NCI-H774 (cell line): ENCODE measurements around the gene MANF.
"Not testable (repeated sequence)": the region's sequence is repeated elsewhere in the genome, so short reads cannot be mapped to it uniquely, and the experiment has no call there.

ENCODE experiments used
- DNase-seq: peaks from one replicate; lab custom pipeline; 2025; lab: John Stamatoyannopoulos, UW

MANF gene

DNA sequence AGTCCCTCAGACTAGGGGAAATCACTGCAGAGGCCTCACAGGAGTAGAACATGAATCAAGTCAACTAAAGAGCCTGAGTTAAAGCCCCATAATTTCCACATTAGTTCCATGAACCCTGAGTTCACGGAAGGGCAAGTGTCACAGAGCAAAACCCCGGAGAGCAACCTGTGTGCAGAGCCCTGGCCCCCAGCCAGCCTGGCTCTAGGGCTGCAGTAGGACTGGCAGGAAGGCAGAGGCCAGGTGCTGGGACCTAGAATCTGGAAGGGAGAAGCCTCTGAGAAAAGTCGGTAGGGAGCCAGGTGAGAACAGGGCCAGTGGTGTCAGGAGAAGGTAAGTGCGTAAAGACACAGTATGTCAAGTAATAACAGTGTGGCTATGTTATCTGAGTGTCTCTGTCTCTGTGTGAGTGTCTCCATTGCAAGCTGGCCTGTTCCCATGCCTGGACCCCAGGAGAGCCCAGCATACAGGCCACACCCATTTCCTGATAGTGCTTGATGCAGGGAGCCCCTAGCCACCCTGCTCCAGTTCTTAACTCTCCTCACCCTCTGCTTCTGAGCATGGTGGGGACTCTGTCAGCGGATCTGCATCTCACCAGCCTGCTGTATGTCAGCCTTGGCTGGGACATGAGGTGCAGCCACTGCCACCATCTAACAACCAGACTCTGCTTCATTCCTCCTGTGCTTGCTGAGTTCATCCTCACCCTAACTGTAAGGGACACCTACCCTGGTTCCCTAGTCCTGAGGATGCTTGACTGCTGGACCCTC, 11.3 kb upstream of the MANF start:
- DNase-seq = no peak

DNA sequence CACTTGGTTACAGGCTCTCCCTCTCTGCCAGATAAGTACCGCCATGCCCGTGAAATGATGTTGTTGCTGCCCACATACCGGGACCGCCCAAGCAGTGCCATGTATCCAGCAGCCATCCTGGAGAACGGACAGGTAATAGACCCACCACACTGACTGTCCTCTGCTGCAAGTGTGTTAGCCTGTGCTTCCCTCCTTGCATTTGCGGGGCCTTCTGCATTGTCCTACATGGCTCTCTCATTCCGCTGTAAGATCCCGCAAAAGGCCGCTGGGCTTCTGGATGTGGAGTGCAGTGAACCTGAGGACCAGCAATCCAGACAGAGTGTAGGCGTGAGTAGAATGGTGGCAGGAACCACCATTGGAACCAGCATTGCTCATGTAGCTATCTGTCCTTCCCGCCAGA, 10.6 kb upstream of the MANF start:
- no peak for DNase-seq

- DNase-seq = no peak
Observed at GRCh38 chr3:51375136-51375535, 10.0 kb upstream of the MANF start.

DNA sequence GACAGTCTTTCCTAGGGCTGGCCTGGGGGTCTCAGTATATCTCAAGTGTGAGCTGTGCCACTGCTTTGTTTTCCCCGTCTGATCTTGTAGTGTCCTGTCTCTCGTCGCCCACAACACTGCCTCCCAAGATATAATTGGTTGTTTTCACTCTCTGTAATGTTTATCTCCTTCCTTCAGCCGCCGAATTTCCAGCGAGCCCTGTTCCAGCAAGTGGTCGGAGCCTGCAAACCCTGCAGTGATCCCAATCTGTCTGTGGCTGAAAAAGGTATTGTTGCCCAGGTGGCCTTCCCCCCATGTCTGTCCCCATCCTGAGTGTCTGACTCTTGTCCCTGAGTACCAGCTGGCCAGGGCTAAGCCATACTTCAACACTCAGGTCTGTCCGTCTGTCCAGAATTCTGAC, 9.5 kb upstream of the MANF start:
- no peak for DNase-seq

- no peak for DNase-seq
Observed at GRCh38 chr3:51378065-51378464, 7.0 kb upstream of the MANF start.

GRCh38 chr3:51378726-51379125, 6.4 kb upstream of the MANF start:
- DNase-seq = no peak

DNA sequence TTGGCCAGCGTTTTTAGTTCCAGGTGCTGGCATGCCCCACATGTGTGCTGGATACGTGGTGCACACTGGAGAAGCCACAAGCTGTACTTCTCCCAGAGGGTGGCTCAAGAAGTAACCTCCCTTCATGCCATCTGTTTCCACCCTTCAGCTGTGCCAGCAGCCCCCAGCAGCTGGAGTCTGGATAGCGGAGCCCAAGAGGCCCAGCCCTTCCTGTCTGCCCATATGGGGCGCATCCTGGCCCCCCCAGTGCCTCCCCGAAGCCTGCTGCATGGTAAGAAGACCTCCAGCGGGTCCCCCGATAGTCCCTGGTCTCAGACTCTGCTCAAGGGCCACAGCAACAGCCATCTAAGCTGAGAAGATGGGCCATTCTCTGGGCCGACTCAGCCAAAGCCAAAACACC, 5.8 kb upstream of the MANF start:
- no peak for DNase-seq

DNA sequence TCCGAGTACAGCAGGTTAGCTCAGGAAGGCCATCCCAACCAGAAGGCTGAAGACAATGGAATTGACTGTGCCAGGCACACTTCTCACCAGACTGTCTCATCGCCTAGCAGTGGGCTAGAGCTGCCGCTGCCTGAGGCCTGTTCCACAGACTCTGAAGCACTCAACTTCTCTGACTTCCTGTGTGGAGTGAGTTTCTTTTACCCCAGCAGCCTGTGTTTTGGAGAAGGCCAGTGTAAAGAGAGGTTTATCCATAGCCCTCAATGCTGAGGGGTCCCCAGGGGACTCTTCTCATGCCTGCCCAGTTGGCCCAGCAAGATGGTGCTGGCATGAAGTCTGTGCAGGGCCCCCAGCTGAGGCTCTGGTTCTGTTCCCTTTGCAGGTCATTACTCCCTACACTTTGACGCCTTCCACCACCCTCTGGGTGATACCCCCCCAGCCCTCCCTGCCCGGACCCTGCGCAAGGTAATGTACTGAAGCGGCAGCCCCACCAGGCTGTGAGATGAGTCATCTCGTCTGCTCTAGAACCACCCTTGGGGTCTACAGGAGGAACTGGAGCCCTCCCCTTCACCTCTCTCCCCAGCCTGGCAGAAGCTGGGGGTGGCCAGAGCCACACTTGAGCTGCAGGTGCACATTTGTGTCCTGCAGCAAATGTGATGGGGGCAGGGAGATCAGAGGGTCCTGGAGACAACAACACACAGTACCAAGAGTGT, 5.2 kb upstream of the MANF start:
- no peak for DNase-seq

DNA sequence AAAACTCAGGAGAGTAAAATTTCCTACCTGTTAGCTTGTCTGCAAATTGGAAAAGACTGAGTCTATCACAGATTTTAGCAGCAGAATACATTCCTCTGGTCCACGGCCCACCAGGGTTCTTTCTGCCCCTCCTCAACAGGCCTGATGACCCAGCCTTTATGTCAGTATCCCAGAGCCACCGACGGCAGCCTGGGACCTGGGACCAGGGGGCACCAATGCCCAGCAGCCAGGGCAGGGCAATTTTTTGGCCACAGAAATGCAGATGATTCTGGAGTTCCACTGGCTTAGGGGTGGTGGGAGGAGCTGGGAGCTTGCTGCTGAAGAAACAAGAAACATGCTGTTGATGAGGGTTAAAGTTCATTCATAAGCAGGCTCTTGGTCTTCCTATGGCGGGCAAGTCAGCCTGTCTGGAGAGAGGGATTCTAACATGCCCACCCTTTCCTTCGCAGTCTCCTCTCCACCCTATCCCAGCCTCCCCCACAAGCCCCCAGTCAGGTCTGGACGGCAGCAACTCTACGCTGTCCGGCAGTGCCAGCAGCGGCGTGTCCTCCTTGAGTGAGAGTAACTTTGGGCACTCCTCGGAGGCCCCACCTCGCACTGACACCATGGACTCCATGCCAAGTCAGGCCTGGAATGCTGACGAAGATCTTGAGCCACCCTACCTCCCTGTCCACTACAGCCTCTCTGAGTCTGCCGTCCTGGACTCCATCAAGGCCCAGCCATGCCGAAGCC, 4.3 kb upstream of the MANF start:
- no peak for DNase-seq

- DNase-seq = no peak
Observed at GRCh38 chr3:51381333-51381705, 3.8 kb upstream of the MANF start.

- no peak for DNase-seq
Observed at GRCh38 chr3:51382076-51382745, 2.9 kb upstream of the MANF start.

GRCh38 chr3:51382947-51383578, 2.0 kb upstream of the MANF start:
- no peak for DNase-seq

GRCh38 chr3:51384055-51384725, 901 bp upstream of the MANF start:
- DNase-seq = no peak

GRCh38 chr3:51385621-51386091, 565 bp downstream of the MANF start:
- no peak for DNase-seq

GRCh38 chr3:51386159-51386851, 1.2 kb downstream of the MANF start:
- DNase-seq = no peak

GRCh38 chr3:51386852-51387229, 1.8 kb downstream of the MANF start:
- DNase-seq = no peak

DNA sequence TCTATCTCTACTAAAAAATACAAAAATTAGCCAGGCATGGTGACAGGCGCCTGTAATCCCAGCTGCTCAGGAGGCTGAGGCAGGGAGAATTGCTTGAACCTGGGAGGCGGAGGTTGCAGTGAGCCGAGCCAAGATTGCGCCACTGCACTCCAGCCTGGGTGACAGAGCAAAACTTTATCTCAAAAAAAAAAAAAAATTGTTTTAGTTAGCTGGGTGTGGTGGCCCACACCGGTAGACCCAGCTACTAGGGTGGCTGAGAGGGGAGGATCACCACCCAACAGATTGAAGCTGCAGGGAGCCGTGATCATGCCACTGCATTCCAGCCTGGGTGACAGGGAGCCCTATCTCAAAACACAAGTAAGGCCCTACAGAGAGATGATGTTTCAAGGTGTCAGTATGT, 2.2 kb downstream of the MANF start:
- not testable (repeated sequence) for DNase-seq

- DNase-seq = no peak
Observed at GRCh38 chr3:51388286-51389029, 3.4 kb downstream of the MANF start.

GRCh38 chr3:51389423-51390183, 4.5 kb downstream of the MANF start:
- no peak for DNase-seq
